CD4-positive, alpha-beta T cell treated with Interleukin-17A for 4 hours (primary cell): ENCODE data around the gene CBFB.
"Not testable (repeated sequence)": the region's sequence is repeated elsewhere in the genome, so short reads cannot be mapped to it uniquely, and the experiment has no call there.

Source experiments
- DNase-seq: peaks from one replicate; pipeline ENCODE4 v3.0.0-alpha.2; 2020; ENCODE audit warnings: mixed read lengths

CBFB gene

GRCh38 chr16:67017421-67017750 is 11.6 kb upstream of the CBFB start:
- no peak for DNase-seq

GRCh38 chr16:67017810-67018488 is 11.0 kb upstream of the CBFB start:
- DNase-seq: peak; percentile 90

- no peak for DNase-seq
These were observed 9.8 kb upstream of the CBFB start for GRCh38 chr16:67019171-67019570.

GRCh38 chr16:67021321-67021720 is 7.6 kb upstream of the CBFB start:
- no peak for DNase-seq

- DNase-seq: no peak
These were observed 6.3 kb upstream of the CBFB start for GRCh38 chr16:67022531-67023214.

- no peak for DNase-seq
These were observed 5.3 kb upstream of the CBFB start for GRCh38 chr16:67023689-67024088.

GRCh38 chr16:67024384-67025209 is 4.4 kb upstream of the CBFB start:
- DNase-seq: no peak

- DNase-seq: no peak
These were observed 3.8 kb upstream of the CBFB start for GRCh38 chr16:67025210-67025550.

- DNase-seq: no peak
These were observed 2.4 kb upstream of the CBFB start for GRCh38 chr16:67026570-67026969.

- DNase-seq: no peak
These were observed 1.9 kb upstream of the CBFB start for GRCh38 chr16:67027046-67027445.

- no peak for DNase-seq
These were observed 718 bp upstream of the CBFB start for GRCh38 chr16:67028167-67028695.

GRCh38 chr16:67029254-67030096 is 526 bp downstream of the CBFB start:
- peak; percentile 63 for DNase-seq

- DNase-seq: no peak
These were observed 1.4 kb downstream of the CBFB start for GRCh38 chr16:67030221-67030962.

- no peak for DNase-seq
These were observed 5.5 kb downstream of the CBFB start for GRCh38 chr16:67034487-67034886.

- DNase-seq: no peak
These were observed 6.4 kb downstream of the CBFB start for GRCh38 chr16:67035364-67035763.

GRCh38 chr16:67036323-67036741 is 7.4 kb downstream of the CBFB start:
- DNase-seq: no peak

- no peak for DNase-seq
These were observed 10.5 kb downstream of the CBFB start for GRCh38 chr16:67039260-67040020.

GRCh38 chr16:67040166-67040565 is 11.2 kb downstream of the CBFB start:
- DNase-seq: no peak

GRCh38 chr16:67040906-67041305 is 12.0 kb downstream of the CBFB start:
- DNase-seq: no peak

GRCh38 chr16:67041520-67041919 is 12.6 kb downstream of the CBFB start:
- not testable (repeated sequence) for DNase-seq

GRCh38 chr16:67043420-67043819 is 14.5 kb downstream of the CBFB start:
- DNase-seq: no peak
